CD8-positive, alpha-beta memory T cell (primary cell): ENCODE measurements around the gene CLMN. TPM values are rescaled to one million over a fixed set of nuclear protein-coding genes. Genes with fewer than 3 reads are reported as not detected.
"Not testable (repeated sequence)": the region's sequence is repeated elsewhere in the genome, so short reads cannot be mapped to it uniquely, and the experiment has no call there.

Experiments used
- CTCF ChIA-PET: fragments of 350-600 bp; sonication (Branson Sonifier 250); formaldehyde crosslinking; loops from one replicate; lab custom pipeline; 2021; ENCODE audit warnings: antibody characterized with exemption; lab: Charles Lee
- POLR2A ChIA-PET: fragments of 350-600 bp; sonication (Branson Sonifier 250); formaldehyde crosslinking; loops from one replicate; lab custom pipeline; 2021; ENCODE audit warnings: antibody characterized with exemption; lab: Charles Lee
- DNase-seq, 5 donors: peaks; one replicate each; pipeline versions ENCODE4 v3.0.0 to v3.0.0-alpha.2; 2020 to 2022; ENCODE audit warnings: mixed read lengths in 1 of 5
- H3K27ac ChIP-seq: one replicate; pipeline ENCODE4 v1.7.0; 2013; ENCODE audit warnings: low read depth, mild to moderate bottlenecking, low read length, moderate library complexity
- H3K27me3 ChIP-seq: 2 replicates; pipeline ENCODE4 v1.7.0; 2013; ENCODE audit warnings: low read length, mild to moderate bottlenecking; ENCODE audit not compliant: insufficient read depth, poor library complexity, severe bottlenecking
- H3K36me3 ChIP-seq: 2 replicates; pipeline ENCODE4 v1.7.0; 2013; ENCODE audit warnings: mild to moderate bottlenecking, low read length, moderate library complexity; ENCODE audit not compliant: insufficient read depth
- H3K4me1 ChIP-seq: 2 replicates; pipeline ENCODE4 v1.7.0; 2013; ENCODE audit warnings: mild to moderate bottlenecking, low read length, moderate library complexity; ENCODE audit not compliant: insufficient read depth
- H3K4me3 ChIP-seq: 2 replicates; pipeline ENCODE4 v1.7.0; 2013; ENCODE audit warnings: mild to moderate bottlenecking, low read length
- H3K9me3 ChIP-seq: 2 replicates; pipeline ENCODE4 v1.7.0; 2013; ENCODE audit warnings: mild to moderate bottlenecking, low read length
- H3K27ac Mint-ChIP-seq, 8 donors: one replicate each; pipeline ENCODE4 v1.8.0; 2020 to 2021; ENCODE audit warnings: mixed read lengths in 8 of 8, mild to moderate bottlenecking in 6 of 8, inconsistent platforms in 3 of 8, moderate library complexity in 3 of 8
- H3K27me3 Mint-ChIP-seq, 2 donors: one replicate each; pipeline ENCODE4 v1.8.0; 2020 to 2021; ENCODE audit warnings: mixed read lengths in 2 of 2, mild to moderate bottlenecking in 1 of 2, moderate library complexity in 1 of 2
- H3K36me3 Mint-ChIP-seq, 3 donors: one replicate each; pipeline ENCODE4 v1.8.0; 2020 to 2021; ENCODE audit warnings: mixed read lengths in 3 of 3, inconsistent platforms in 1 of 3, mild to moderate bottlenecking in 1 of 3
- H3K4me1 Mint-ChIP-seq, 3 donors: one replicate each; pipeline ENCODE4 v1.8.0; 2020 to 2021; ENCODE audit warnings: mixed read lengths in 3 of 3, inconsistent platforms in 1 of 3, mild to moderate bottlenecking in 1 of 3
- H3K4me3 Mint-ChIP-seq, 7 donors: one replicate each; pipeline ENCODE4 v1.8.0; 2020 to 2021; ENCODE audit warnings: mixed read lengths in 7 of 7, mild to moderate bottlenecking in 6 of 7, moderate library complexity in 4 of 7, inconsistent platforms in 2 of 7
- H3K9me3 Mint-ChIP-seq, 5 donors: one replicate each; pipeline ENCODE4 v1.8.0; 2020 to 2022; ENCODE audit warnings: mixed read lengths in 5 of 5, mild to moderate bottlenecking in 3 of 5, moderate library complexity in 2 of 5, inconsistent platforms in 1 of 5
- polyA plus RNA-seq: library from polyadenylated mRNA; unstranded; fragments of 300-500 nt; fragmentation: Illumina TruSeq; gene quantifications from one replicate; pipeline ENCODE4 v1.2.3, GENCODE V29; 2021
- total RNA-seq, 2 experiments: library from RNA; stranded (reverse); gene quantifications; one replicate each; pipeline ENCODE4 v1.2.3, GENCODE V29; 2021

Gene CLMN
- total and polyA plus RNA-seq, 3 experiments from 2014 or later = 0.15 to 0.72 (median 0.29) TPM

DNA sequence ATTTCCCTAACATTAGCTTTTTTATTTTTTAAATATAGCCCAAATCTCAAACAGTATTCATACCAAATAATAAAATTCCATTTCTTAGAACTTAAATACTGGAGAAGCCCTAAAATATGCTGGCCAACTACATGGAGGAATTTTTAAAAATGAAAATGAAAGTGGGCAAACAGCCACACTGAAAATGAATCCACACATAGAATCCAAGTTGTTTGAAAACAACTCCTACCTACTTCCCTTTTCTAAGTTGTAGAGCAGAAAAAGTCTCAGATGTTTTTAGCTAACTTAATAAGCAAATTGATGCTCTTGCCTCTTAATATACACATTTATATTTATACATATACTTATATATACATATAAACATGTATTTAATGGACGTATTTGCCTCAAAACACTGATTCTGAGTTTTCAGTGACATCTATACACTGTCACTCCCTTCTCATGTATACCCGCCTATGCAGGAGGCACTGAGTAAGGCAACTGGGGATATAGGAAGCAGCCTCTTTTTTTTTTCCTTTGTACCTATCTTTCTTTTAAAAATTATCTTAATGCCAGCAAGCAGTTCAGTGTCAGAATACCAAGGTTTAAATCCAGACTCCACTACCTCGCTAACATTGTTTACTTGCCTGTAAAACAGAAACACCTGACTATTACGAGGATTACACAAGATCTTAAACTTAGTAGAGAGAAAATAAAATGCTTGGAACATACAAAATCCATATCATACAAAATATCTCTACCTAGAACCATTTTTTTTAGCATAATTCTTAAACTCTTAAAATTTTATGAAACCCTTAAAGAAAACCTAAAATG is 175.7 kb downstream of the CLMN start:
- H3K27me3 ChIP-seq = no peaks in the 10 kb centered on the region
- no peak overlapping the region for H3K27ac ChIP-seq
- no peak overlapping the region for H3K4me3 Mint-ChIP-seq
- H3K4me1 ChIP-seq = peaks cover 21% of the 10 kb centered on the region
- ChIA-PET CTCF (no interaction called here), POLR2A (no interaction called here)
- no peaks in the 10 kb centered on the region for H3K27me3 Mint-ChIP-seq
- H3K4me3 ChIP-seq = no peak overlapping the region
- peaks cover 15% of the 10 kb centered on the region for H3K9me3 ChIP-seq
- H3K27ac Mint-ChIP-seq = no peak overlapping the region
- peaks cover 4 to 12% (median 11%) of the 10 kb centered on the region in 5 donors for H3K9me3 Mint-ChIP-seq
- no peak for DNase-seq
- H3K36me3 ChIP-seq = no peaks in the 10 kb centered on the region
- H3K4me1 Mint-ChIP-seq = peaks cover 79 to 92% (median 87%) of the 10 kb centered on the region in 3 donors
- H3K36me3 Mint-ChIP-seq = peaks cover 15 to 29% (median 25%) of the 10 kb centered on the region in 3 donors

DNA sequence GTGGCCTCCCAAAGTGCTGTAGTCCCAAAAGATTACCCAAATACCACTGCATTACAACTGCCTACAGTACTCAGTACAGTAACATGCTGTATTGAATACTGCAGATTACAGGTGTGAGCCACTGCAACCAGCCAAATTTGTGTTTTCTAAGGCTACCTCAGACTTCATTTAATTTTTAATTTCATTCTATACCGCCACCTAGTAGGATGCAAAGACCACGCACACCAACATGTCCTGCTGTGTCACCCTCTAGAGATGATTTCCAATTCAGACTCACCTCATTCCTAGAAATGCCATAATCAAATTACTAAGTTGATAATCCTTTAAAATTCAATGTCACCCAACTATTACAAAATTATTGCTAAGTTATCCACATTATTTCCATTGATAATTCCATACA is 177.5 kb downstream of the CLMN start:
- Histone ChIP-seq H3K27ac (no peak overlapping the region), H3K4me1 (peaks cover 22% of the 10 kb centered on the region), H3K4me3 (no peak overlapping the region), H3K36me3 (no peaks in the 10 kb centered on the region), H3K9me3 (peaks cover 15% of the 10 kb centered on the region), H3K27me3 (no peaks in the 10 kb centered on the region)
- Mint-ChIP-seq H3K27me3 (no peaks in the 10 kb centered on the region), H3K4me3 (peak overlapping the region in 1 of 7 donors; percentile 15), H3K36me3 (peaks cover 13 to 25% (median 17%) of the 10 kb centered on the region in 3 donors), H3K4me1 (peaks cover 75 to 90% (median 86%) of the 10 kb centered on the region in 3 donors), H3K27ac (peak overlapping the region in 1 of 8 donors; percentile 14), H3K9me3 (peaks cover 4 to 12% (median 11%) of the 10 kb centered on the region in 5 donors)
- ChIA-PET CTCF (no interaction called here), POLR2A (no interaction called here)
- DNase-seq = no peak

DNA sequence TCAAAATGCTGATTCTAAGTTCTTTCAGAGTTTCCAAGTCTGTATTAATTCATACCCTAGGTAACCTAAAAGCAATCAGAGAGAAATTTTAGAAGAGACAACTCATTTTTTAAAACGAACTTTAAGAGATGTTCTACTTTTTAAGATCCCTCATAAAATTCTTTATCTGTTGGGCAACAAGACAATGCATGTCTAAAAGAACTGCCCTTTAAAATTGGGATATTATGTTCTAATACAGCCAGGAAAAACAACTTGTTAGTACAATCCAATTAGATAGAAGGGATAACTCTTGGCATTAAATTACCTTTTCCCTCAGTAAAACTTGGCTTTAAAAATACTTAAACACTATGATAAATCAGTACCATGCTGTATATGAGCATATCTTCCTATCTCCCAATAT is 178.0 kb downstream of the CLMN start:
- Mint-ChIP-seq H3K27me3 (peaks cover 0 to 2% of the 10 kb centered on the region in 2 donors), H3K4me1 (peaks cover 77 to 92% (median 88%) of the 10 kb centered on the region in 3 donors), H3K36me3 (peaks cover 14 to 24% (median 17%) of the 10 kb centered on the region in 3 donors), H3K27ac (no peak overlapping the region), H3K9me3 (peaks cover 4 to 12% (median 11%) of the 10 kb centered on the region in 5 donors), H3K4me3 (no peak overlapping the region)
- Histone ChIP-seq H3K4me1 (peaks cover 22% of the 10 kb centered on the region), H3K36me3 (no peaks in the 10 kb centered on the region), H3K9me3 (peaks cover 15% of the 10 kb centered on the region), H3K27ac (no peak overlapping the region), H3K27me3 (no peaks in the 10 kb centered on the region), H3K4me3 (no peak overlapping the region)
- ChIA-PET POLR2A (no interaction called here), CTCF (no interaction called here)
- no peak for DNase-seq

DNA sequence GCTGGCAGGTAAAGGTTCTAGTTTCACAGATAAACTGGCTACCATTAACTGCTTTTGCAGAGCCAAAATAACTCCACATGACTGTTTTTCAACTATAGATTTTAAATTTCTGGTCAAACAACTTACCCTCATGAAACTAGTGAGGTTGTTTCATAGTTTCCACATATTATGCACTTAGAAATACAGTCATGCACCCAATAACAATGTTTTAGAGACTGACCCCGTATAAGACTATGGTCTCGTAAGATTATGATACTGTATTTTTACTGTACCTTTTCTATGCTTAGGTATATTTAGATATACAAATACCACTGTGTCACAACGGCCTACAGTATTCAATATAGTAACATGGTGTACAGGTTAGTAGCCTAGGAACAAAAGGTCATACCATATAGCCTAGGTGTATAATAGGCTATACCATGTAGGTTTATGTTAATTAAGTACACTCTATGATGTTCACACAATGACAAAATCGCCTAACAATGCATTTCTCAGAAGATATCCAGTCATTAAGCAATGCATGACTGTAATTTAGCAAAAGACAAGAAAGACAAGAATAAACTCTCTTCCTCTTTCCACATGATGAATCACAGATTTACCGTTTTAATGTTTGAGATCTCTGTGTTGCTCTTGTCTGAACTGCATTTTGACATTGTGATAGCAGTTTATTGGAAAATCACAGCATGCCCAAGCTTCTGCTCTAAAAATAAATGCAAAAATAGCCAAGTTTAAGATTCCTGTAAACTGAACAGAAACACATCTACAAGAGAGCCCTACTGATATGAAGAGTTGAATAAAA is 179.4 kb downstream of the CLMN start:
- Mint-ChIP-seq H3K36me3 (peaks cover 9 to 12% (median 12%) of the 10 kb centered on the region in 3 donors), H3K4me3 (no peak overlapping the region), H3K9me3 (peaks cover 0 to 10% (median 8%) of the 10 kb centered on the region in 5 donors), H3K4me1 (peaks cover 76 to 92% (median 91%) of the 10 kb centered on the region in 3 donors), H3K27ac (peak overlapping the region in 4 of 8 donors; percentile 38 to 66 (median 50)), H3K27me3 (peaks cover 0 to 2% of the 10 kb centered on the region in 2 donors)
- H3K36me3 ChIP-seq = no peaks in the 10 kb centered on the region
- no peaks in the 10 kb centered on the region for H3K27me3 ChIP-seq
- H3K9me3 ChIP-seq = peaks cover 6% of the 10 kb centered on the region
- CTCF ChIA-PET = no interaction called here
- DNase-seq = no peak
- no peak overlapping the region for H3K27ac ChIP-seq
- POLR2A ChIA-PET = no interaction called here
- H3K4me3 ChIP-seq = no peak overlapping the region
- peaks cover 22% of the 10 kb centered on the region for H3K4me1 ChIP-seq

DNA sequence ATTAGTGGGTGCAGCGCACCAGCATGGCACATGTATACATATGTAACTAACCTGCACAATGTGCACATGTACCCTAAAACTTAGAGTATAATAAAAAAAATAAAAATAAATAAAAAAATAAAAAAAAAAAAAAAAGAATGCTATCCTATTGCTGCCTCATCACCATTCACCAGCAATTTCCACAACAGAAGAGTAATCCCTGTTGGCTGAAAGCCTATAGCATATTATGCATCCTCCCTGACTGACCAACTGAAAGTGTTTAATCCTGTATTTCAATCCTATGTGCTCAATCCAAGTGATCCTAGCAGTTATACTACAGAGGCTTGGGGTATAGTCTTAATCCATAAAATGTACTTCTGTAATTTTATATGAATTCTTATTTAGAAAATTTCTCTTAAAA is 180.8 kb downstream of the CLMN start:
- H3K9me3 ChIP-seq = no peaks in the 10 kb centered on the region

GRCh38 chr14:95138455-95138854 is 181.3 kb downstream of the CLMN start:
- H3K27me3 Mint-ChIP-seq, H3K4me3 ChIP-seq, H3K27me3 ChIP-seq, H3K27ac ChIP-seq, H3K9me3 Mint-ChIP-seq, H3K36me3 ChIP-seq, H3K9me3 ChIP-seq, H3K4me3 Mint-ChIP-seq, DNase-seq, CTCF ChIA-PET: not testable (repeated sequence)
- peaks cover 68 to 90% (median 85%) of the 10 kb centered on the region in 3 donors for H3K4me1 Mint-ChIP-seq
- H3K4me1 ChIP-seq = peaks cover 19% of the 10 kb centered on the region
- POLR2A ChIA-PET = interaction anchor here (0.7 kb wide), 1 partner anchor 18 kb away, joined by 3 read pairs; no protein-coding TSS in a partner anchor
- H3K36me3 Mint-ChIP-seq = peaks cover 0 to 15% (median 11%) of the 10 kb centered on the region in 3 donors
- peak overlapping the region in 4 of 8 donors; percentile 8 to 72 (median 40) for H3K27ac Mint-ChIP-seq

More for the DNA sequence above, 180.8 kb downstream of the CLMN start:
- Mint-ChIP-seq H3K9me3 (no peaks in the 10 kb centered on the region), H3K36me3 (peaks cover 0 to 14% (median 11%) of the 10 kb centered on the region in 3 donors), H3K4me3 (no peak overlapping the region), H3K4me1 (peaks cover 72 to 93% (median 89%) of the 10 kb centered on the region in 3 donors), H3K27ac (peak overlapping the region in 1 of 8 donors; percentile 49), H3K27me3 (peaks cover 0 to 2% of the 10 kb centered on the region in 2 donors)
- no peaks in the 10 kb centered on the region for H3K27me3 ChIP-seq
- H3K4me1 ChIP-seq = peaks cover 22% of the 10 kb centered on the region
- no peak for DNase-seq
- POLR2A ChIA-PET = no interaction called here
- CTCF ChIA-PET = no interaction called here
- H3K4me3 ChIP-seq = no peak overlapping the region
- no peak overlapping the region for H3K27ac ChIP-seq
- no peaks in the 10 kb centered on the region for H3K36me3 ChIP-seq

GRCh38 chr14:95137804-95138167 is 181.9 kb downstream of the CLMN start:
- Mint-ChIP-seq H3K27me3 (peaks cover 0 to 2% of the 10 kb centered on the region in 2 donors), H3K4me1 (peaks cover 68 to 87% (median 84%) of the 10 kb centered on the region in 3 donors), H3K36me3 (peaks cover 0 to 21% (median 13%) of the 10 kb centered on the region in 3 donors), H3K4me3 (no peak overlapping the region), H3K9me3 (no peaks in the 10 kb centered on the region), H3K27ac (peak overlapping the region in 2 of 8 donors; percentile 7 to 24)
- no peak overlapping the region for H3K27ac ChIP-seq
- no peak overlapping the region for H3K4me3 ChIP-seq
- ChIA-PET POLR2A (interaction anchor here (0.7 kb wide), 1 partner anchor 19 kb away, joined by 3 read pairs; no protein-coding TSS in a partner anchor), CTCF (no interaction called here)
- H3K27me3 ChIP-seq = no peaks in the 10 kb centered on the region
- DNase-seq = no peak
- peaks cover 6% of the 10 kb centered on the region for H3K36me3 ChIP-seq
- H3K4me1 ChIP-seq = peaks cover 12% of the 10 kb centered on the region
- no peaks in the 10 kb centered on the region for H3K9me3 ChIP-seq
